ENCODE measurements around the gene RASSF5.

Gene RASSF5

GRCh38 chr1:206518206-206518605, 10.9 kb downstream of the RASSF5 start:
- no peak for DNase-seq

GRCh38 chr1:206518743-206519142, 11.4 kb downstream of the RASSF5 start:
- DNase-seq, result no peak

GRCh38 chr1:206521127-206521526, 13.8 kb downstream of the RASSF5 start:
- no peak for DNase-seq

- no peak for DNase-seq
Measured at GRCh38 chr1:206521694-206522402, 14.5 kb downstream of the RASSF5 start.

GRCh38 chr1:206524739-206525364, 17.5 kb downstream of the RASSF5 start:
- DNase-seq, result no peak

- no peak for DNase-seq
Measured at GRCh38 chr1:206526064-206526911, 19.0 kb downstream of the RASSF5 start.

- DNase-seq, result no peak
Measured at GRCh38 chr1:206529425-206529824, 22.1 kb downstream of the RASSF5 start.

- DNase-seq, result no peak
Measured at GRCh38 chr1:206532368-206532767, 25.0 kb downstream of the RASSF5 start.

- DNase-seq, result no peak
Measured at GRCh38 chr1:206534552-206534951, 27.2 kb downstream of the RASSF5 start.

- DNase-seq, result no peak
Measured at GRCh38 chr1:206535853-206536188, 28.5 kb downstream of the RASSF5 start.

GRCh38 chr1:206537141-206537540, 29.8 kb downstream of the RASSF5 start:
- no peak for DNase-seq

GRCh38 chr1:206538086-206538770, 30.9 kb downstream of the RASSF5 start:
- no peak for DNase-seq

- no peak for DNase-seq
Measured at GRCh38 chr1:206538901-206539640, 31.7 kb downstream of the RASSF5 start.

GRCh38 chr1:206540044-206540780, 32.9 kb downstream of the RASSF5 start:
- no peak for DNase-seq

GRCh38 chr1:206541236-206541833, 34.0 kb downstream of the RASSF5 start:
- no peak for DNase-seq

GRCh38 chr1:206544562-206545257, 37.4 kb downstream of the RASSF5 start:
- peak; percentile 66 for DNase-seq

- DNase-seq, result no peak
Measured at GRCh38 chr1:206545351-206545750, 38.0 kb downstream of the RASSF5 start.

GRCh38 chr1:206547104-206547503, 39.8 kb downstream of the RASSF5 start:
- no peak for DNase-seq

- peak; percentile 56 for DNase-seq
Measured at GRCh38 chr1:206550446-206550845, 43.1 kb downstream of the RASSF5 start.

GRCh38 chr1:206551296-206551985, 44.1 kb downstream of the RASSF5 start:
- no peak for DNase-seq

All from NCI-H1105 (cell line).